Measurements from ENCODE around the gene ATAD2B.

Gene ATAD2B

DNA sequence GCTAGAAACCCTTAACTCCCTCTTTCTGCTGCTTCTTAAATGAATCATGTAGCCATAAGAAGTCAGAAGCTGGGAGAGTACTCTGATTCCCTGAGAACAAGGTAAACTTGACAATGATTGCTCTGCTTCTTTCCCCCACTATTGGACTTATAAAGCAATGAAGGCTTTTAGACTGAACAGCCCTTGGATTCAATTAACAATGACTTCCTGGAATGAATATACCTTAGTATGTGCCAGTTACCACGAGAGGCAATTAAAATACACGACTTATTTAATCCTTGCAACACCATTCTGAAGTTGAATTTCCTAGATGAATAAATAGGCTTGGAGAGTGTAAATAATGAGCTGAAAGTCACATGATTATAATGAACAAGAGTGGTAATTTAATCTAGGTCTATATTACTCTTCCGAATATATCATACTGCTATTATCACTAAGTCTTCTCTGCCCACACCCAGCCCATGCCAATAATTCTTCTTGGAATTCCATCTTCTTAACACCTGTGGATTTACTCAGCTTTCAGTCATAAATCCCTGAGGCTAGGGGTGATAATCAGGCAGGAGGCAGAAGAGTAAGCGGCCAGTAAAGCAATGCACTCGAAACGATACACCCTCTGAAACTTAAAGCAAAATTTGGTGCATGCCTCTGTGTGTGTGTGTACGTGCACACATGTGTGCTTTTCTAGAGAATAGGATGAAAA, 170.2 kb downstream of the ATAD2B start:
- no peak for ATAC-seq
- TF ChIP-seq, protein P1, sequence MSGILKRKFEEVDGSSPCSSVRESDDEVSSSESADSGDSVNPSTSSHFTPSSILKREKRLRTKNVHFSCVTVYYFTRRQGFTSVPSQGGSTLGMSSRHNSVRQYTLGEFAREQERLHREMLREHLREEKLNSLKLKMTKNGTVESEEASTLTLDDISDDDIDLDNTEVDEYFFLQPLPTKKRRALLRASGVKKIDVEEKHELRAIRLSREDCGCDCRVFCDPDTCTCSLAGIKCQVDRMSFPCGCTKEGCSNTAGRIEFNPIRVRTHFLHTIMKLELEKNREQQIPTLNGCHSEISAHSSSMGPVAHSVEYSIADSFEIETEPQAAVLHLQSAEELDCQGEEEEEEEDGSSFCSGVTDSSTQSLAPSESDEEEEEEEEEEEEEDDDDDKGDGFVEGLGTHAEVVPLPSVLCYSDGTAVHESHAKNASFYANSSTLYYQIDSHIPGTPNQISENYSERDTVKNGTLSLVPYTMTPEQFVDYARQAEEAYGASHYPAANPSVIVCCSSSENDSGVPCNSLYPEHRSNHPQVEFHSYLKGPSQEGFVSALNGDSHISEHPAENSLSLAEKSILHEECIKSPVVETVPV (CRISPR knock-in tag; IDR thresholded peaks at IDR 0.05), result no peak
- TF ChIP-seq TOX (CRISPR knock-in tag; IDR thresholded peaks at IDR 0.05; ENCODE audit: borderline replicate concordance), result no peak
- no peak for TF ChIP-seq ARNTL (CRISPR knock-in tag; IDR thresholded peaks at IDR 0.05; ENCODE audit: borderline replicate concordance, low read depth)
- TF ChIP-seq, protein P2, sequence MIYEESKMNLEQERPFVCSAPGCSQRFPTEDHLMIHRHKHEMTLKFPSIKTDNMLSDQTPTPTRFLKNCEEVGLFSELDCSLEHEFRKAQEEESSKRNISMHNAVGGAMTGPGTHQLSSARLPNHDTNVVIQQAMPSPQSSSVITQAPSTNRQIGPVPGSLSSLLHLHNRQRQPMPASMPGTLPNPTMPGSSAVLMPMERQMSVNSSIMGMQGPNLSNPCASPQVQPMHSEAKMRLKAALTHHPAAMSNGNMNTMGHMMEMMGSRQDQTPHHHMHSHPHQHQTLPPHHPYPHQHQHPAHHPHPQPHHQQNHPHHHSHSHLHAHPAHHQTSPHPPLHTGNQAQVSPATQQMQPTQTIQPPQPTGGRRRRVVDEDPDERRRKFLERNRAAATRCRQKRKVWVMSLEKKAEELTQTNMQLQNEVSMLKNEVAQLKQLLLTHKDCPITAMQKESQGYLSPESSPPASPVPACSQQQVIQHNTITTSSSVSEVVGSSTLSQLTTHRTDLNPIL (CRISPR knock-in tag; IDR thresholded peaks at IDR 0.05; ENCODE audit: low read depth), result no peak
- TF ChIP-seq ZNF8 (CRISPR knock-in tag; IDR thresholded peaks at IDR 0.05), result no peak
- no peak for TF ChIP-seq ISL1 (CRISPR knock-in tag; IDR thresholded peaks at IDR 0.05)
- TF ChIP-seq ZNF70 (CRISPR knock-in tag; IDR thresholded peaks at IDR 0.05), result no peak
- no peak for TF ChIP-seq SNAI2 (CRISPR knock-in tag; IDR thresholded peaks at IDR 0.05)
- TF ChIP-seq ZFP30 (CRISPR knock-in tag; IDR thresholded peaks at IDR 0.05), result no peak
- no peak for TF ChIP-seq GLIS3 (CRISPR knock-in tag; IDR thresholded peaks at IDR 0.05)
- no peak for TF ChIP-seq CSDC2 (CRISPR knock-in tag; IDR thresholded peaks at IDR 0.05)
- TF ChIP-seq RARB (CRISPR knock-in tag; IDR thresholded peaks at IDR 0.05), result no peak

DNA sequence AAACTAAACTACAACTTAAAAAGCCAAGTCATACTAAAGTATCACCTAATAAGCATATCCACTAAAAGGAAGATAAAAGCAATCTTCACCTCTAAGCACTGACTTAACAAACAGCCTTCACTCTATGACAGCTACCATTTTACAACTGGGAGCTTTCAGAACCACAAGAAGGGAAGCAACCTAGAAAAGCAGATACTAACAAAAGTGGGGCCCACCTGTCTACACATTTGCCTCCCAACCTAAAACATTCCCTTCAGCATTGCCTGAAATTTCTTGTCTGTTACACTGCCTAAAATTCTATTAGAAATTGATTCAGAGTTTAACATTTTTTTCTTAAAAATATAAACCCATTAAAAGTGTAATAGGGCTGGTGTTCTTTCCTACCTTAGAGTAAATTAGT, 172.0 kb downstream of the ATAD2B start:
- TF ChIP-seq OSR1 (CRISPR knock-in tag; IDR thresholded peaks at IDR 0.05) (no peak), TCF4 (CRISPR knock-in tag; IDR thresholded peaks at IDR 0.05; ENCODE audit: borderline replicate concordance) (no peak), ZFP3 (CRISPR knock-in tag; IDR thresholded peaks at IDR 0.05) (no peak), ZC3H10 (CRISPR knock-in tag; IDR thresholded peaks at IDR 0.05) (no peak), ZFP30 (CRISPR knock-in tag; IDR thresholded peaks at IDR 0.05) (no peak), ESRRG (CRISPR knock-in tag; IDR thresholded peaks at IDR 0.05) (no peak), SNAI2 (CRISPR knock-in tag; IDR thresholded peaks at IDR 0.05) (no peak), PPARA (CRISPR knock-in tag; IDR thresholded peaks at IDR 0.05; ENCODE audit: borderline replicate concordance) (no peak), ZNF8 (CRISPR knock-in tag; IDR thresholded peaks at IDR 0.05) (no peak), ZNF565 (CRISPR knock-in tag; conservative IDR thresholded peaks at IDR 0.05; ENCODE audit: low read depth) (no peak)
- TF ChIP-seq, protein P2 (CRISPR knock-in tag; IDR thresholded peaks at IDR 0.05; ENCODE audit: low read depth), result no peak
- TF ChIP-seq, protein P3, sequence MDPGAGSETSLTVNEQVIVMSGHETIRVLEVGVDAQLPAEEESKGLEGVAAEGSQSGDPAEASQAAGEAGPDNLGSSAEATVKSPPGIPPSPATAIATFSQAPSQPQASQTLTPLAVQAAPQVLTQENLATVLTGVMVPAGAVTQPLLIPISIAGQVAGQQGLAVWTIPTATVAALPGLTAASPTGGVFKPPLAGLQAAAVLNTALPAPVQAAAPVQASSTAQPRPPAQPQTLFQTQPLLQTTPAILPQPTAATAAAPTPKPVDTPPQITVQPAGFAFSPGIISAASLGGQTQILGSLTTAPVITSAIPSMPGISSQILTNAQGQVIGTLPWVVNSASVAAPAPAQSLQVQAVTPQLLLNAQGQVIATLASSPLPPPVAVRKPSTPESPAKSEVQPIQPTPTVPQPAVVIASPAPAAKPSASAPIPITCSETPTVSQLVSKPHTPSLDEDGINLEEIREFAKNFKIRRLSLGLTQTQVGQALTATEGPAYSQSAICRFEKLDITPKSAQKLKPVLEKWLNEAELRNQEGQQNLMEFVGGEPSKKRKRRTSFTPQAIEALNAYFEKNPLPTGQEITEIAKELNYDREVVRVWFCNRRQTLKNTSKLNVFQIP (CRISPR knock-in tag; IDR thresholded peaks at IDR 0.05; ENCODE audit: borderline replicate concordance, low read depth), result no peak
- no peak for ATAC-seq

DNA sequence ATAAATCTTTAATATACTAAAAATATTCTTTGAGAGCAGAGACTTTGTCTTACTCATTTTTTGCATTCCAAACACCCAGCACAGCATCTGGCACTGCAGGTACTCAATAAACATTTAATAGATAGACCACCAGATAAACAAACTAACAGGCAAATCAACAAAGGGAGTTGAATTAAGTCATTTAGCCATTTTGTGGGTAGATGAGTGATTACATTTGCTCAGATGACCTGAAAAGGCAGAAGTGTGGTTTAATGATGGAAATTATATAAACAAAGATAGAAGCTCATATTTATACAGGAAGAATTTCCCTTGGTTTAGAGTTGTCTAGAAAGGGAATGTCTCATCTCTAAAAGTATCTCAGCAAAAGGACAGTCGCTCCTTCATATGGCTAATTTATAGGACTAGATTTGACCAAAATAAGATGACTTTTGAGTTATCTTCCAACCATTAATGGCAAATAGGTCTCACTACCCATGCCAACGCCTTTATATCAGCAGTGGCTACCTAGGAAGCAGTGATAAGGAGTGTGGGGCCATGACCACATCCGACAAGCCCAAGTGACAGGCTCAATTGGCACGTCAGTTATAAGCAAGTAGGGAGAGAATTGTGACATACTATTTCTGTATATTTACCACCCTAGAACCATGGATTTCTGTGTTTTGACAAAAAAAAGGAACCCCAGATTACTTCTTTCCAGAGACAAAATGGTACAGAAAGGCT, 173.5 kb downstream of the ATAD2B start:
- ATAC-seq, result no peak
- TF ChIP-seq, protein P3 (CRISPR knock-in tag; IDR thresholded peaks at IDR 0.05; ENCODE audit: borderline replicate concordance, low read depth), result no peak
- TF ChIP-seq ZFP3 (CRISPR knock-in tag; IDR thresholded peaks at IDR 0.05) (no peak), TOX (CRISPR knock-in tag; IDR thresholded peaks at IDR 0.05; ENCODE audit: borderline replicate concordance) (no peak), ARNTL (CRISPR knock-in tag; IDR thresholded peaks at IDR 0.05; ENCODE audit: borderline replicate concordance, low read depth) (no peak)
- TF ChIP-seq, protein P4, sequence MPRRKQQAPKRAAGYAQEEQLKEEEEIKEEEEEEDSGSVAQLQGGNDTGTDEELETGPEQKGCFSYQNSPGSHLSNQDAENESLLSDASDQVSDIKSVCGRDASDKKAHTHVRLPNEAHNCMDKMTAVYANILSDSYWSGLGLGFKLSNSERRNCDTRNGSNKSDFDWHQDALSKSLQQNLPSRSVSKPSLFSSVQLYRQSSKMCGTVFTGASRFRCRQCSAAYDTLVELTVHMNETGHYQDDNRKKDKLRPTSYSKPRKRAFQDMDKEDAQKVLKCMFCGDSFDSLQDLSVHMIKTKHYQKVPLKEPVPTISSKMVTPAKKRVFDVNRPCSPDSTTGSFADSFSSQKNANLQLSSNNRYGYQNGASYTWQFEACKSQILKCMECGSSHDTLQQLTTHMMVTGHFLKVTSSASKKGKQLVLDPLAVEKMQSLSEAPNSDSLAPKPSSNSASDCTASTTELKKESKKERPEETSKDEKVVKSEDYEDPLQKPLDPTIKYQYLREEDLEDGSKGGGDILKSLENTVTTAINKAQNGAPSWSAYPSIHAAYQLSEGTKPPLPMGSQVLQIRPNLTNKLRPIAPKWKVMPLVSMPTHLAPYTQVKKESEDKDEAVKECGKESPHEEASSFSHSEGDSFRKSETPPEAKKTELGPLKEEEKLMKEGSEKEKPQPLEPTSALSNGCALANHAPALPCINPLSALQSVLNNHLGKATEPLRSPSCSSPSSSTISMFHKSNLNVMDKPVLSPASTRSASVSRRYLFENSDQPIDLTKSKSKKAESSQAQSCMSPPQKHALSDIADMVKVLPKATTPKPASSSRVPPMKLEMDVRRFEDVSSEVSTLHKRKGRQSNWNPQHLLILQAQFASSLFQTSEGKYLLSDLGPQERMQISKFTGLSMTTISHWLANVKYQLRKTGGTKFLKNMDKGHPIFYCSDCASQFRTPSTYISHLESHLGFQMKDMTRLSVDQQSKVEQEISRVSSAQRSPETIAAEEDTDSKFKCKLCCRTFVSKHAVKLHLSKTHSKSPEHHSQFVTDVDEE (CRISPR knock-in tag; IDR thresholded peaks at IDR 0.05), result 0 out of 2 replicates have a peak, but pooled peaks have one; percentile 14
- TF ChIP-seq, protein P5, sequence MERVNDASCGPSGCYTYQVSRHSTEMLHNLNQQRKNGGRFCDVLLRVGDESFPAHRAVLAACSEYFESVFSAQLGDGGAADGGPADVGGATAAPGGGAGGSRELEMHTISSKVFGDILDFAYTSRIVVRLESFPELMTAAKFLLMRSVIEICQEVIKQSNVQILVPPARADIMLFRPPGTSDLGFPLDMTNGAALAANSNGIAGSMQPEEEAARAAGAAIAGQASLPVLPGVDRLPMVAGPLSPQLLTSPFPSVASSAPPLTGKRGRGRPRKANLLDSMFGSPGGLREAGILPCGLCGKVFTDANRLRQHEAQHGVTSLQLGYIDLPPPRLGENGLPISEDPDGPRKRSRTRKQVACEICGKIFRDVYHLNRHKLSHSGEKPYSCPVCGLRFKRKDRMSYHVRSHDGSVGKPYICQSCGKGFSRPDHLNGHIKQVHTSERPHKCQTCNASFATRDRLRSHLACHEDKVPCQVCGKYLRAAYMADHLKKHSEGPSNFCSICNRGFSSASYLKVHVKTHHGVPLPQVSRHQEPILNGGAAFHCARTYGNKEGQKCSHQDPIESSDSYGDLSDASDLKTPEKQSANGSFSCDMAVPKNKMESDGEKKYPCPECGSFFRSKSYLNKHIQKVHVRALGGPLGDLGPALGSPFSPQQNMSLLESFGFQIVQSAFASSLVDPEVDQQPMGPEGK (CRISPR knock-in tag; IDR thresholded peaks at IDR 0.05; ENCODE audit: borderline replicate concordance), result no peak
- TF ChIP-seq, protein P1 (CRISPR knock-in tag; IDR thresholded peaks at IDR 0.05), result no peak
